OCI-LY7 (cell line): ENCODE results near the gene CDK5.

Experiments
- EZH2phosphoT487 ChIP-seq: fragments of 200-600 bp; sonication (generic); IDR thresholded peaks from 2 replicates; pipeline ENCODE4 v1.6.1; 2018; ENCODE audit warnings: low read depth, borderline replicate concordance, mild to moderate bottlenecking, mixed run types, antibody characterized with exemption, low read length, moderate library complexity, mixed read lengths
- TF ChIP-seq, protein P1 (sequence below): fragments of 200-600 bp; sonication (generic); conservative IDR thresholded peaks from 2 replicates; pipeline ENCODE4 v1.5.1; 2014; ENCODE audit warnings: mild to moderate bottlenecking, antibody characterized with exemption, low read length, moderate library complexity, mixed read lengths

DNA sequence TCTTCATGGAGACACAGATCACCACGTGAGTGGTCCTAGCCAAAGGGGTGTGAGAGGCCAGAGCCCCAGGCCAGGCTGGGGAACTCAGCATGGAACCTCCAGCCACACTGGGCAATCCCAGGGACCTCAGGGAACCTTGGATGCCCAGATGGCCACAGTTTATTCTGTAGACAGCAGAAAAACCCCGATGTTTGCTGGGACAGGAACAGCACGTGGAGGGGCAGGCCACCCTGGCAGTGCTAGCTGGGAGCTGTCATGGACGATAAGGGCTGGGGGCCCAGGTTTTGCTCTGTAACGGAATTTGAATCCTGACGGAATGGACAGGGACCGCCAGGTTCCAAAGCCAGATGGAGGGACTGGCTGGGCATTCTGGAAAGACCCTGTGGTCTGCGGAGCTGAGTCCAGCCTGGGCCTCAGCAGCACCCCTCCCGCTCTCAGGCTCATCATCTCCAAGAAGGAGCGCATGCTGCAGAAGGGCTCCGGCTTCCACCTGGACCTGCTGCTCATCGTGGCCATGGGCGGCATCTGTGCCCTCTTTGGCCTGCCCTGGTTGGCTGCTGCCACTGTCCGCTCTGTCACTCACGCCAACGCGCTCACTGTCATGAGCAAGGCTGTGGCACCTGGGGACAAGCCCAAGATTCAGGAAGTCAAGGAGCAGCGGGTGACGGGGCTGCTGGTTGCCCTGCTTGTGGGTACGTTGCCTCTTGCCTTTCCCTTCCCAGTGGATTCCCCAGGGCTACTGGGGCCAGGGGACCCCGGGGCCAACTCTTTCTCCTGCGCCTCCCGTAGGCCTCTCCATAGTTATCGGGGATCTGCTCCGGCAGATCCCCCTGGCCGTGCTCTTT, 17.3 kb upstream of the CDK5 start:
- TF ChIP-seq, protein P1, sequence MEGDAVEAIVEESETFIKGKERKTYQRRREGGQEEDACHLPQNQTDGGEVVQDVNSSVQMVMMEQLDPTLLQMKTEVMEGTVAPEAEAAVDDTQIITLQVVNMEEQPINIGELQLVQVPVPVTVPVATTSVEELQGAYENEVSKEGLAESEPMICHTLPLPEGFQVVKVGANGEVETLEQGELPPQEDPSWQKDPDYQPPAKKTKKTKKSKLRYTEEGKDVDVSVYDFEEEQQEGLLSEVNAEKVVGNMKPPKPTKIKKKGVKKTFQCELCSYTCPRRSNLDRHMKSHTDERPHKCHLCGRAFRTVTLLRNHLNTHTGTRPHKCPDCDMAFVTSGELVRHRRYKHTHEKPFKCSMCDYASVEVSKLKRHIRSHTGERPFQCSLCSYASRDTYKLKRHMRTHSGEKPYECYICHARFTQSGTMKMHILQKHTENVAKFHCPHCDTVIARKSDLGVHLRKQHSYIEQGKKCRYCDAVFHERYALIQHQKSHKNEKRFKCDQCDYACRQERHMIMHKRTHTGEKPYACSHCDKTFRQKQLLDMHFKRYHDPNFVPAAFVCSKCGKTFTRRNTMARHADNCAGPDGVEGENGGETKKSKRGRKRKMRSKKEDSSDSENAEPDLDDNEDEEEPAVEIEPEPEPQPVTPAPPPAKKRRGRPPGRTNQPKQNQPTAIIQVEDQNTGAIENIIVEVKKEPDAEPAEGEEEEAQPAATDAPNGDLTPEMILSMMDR = no peak
- no peak for TF ChIP-seq EZH2phosphoT487
